ENCODE data around the gene EEF2KMT.
"Not testable (repeated sequence)": the region's sequence is repeated elsewhere in the genome, so short reads cannot be mapped to it uniquely, and the experiment has no call there.

Gene EEF2KMT

GRCh38 chr16:5097470-5098220, at the start of gene EEF2KMT:
Gene EEF2KMT (minus strand): TSS chr16:5097795. CDS start chr16:5097739, 56 bp downstream.
- peak; percentile 100 for DNase-seq (ENCODE audit: low spot score)

GRCh38 chr16:5144621-5144956, 47.0 kb upstream of the EEF2KMT start:
- DNase-seq (ENCODE audit: low spot score): not testable (repeated sequence)

- no peak for DNase-seq (ENCODE audit: low spot score)
Observed at GRCh38 chr16:5143761-5144620, 46.4 kb upstream of the EEF2KMT start.

- DNase-seq (ENCODE audit: low spot score): not testable (repeated sequence)
Observed at GRCh38 chr16:5140151-5140550, 42.6 kb upstream of the EEF2KMT start.

- not testable (repeated sequence) for DNase-seq (ENCODE audit: low spot score)
Observed at GRCh38 chr16:5134739-5135452, 37.3 kb upstream of the EEF2KMT start.

- not testable (repeated sequence) for DNase-seq (ENCODE audit: low spot score)
Observed at GRCh38 chr16:5132915-5133600, 35.5 kb upstream of the EEF2KMT start.

- not testable (repeated sequence) for DNase-seq (ENCODE audit: low spot score)
Observed at GRCh38 chr16:5131467-5132004, 33.9 kb upstream of the EEF2KMT start.

GRCh38 chr16:5117300-5118087, 19.9 kb upstream of the EEF2KMT start:
- not testable (repeated sequence) for DNase-seq (ENCODE audit: low spot score)

GRCh38 chr16:5116780-5117295, 19.2 kb upstream of the EEF2KMT start:
- not testable (repeated sequence) for DNase-seq (ENCODE audit: low spot score)

- not testable (repeated sequence) for DNase-seq (ENCODE audit: low spot score)
Observed at GRCh38 chr16:5110933-5111332, 13.3 kb upstream of the EEF2KMT start.

GRCh38 chr16:5108505-5109158, 11.0 kb upstream of the EEF2KMT start:
- DNase-seq (ENCODE audit: low spot score): no peak

- not testable (repeated sequence) for DNase-seq (ENCODE audit: low spot score)
Observed at GRCh38 chr16:5105039-5105438, 7.4 kb upstream of the EEF2KMT start.

GRCh38 chr16:5103296-5104032, 5.9 kb upstream of the EEF2KMT start:
- not testable (repeated sequence) for DNase-seq (ENCODE audit: low spot score)

- not testable (repeated sequence) for DNase-seq (ENCODE audit: low spot score)
Observed at GRCh38 chr16:5099174-5099573, 1.6 kb upstream of the EEF2KMT start.

- DNase-seq (ENCODE audit: low spot score): peak; percentile 72
Observed at GRCh38 chr16:5098221-5099159, 895 bp upstream of the EEF2KMT start.

- peak; percentile 19 for DNase-seq (ENCODE audit: low spot score)
Observed at GRCh38 chr16:5097061-5097469, 530 bp downstream of the EEF2KMT start.

GRCh38 chr16:5096437-5097060, 1.0 kb downstream of the EEF2KMT start:
- DNase-seq (ENCODE audit: low spot score): not testable (repeated sequence)
